Kasumi-1 (cell line): ENCODE data around the gene OR8A1.
"Not testable (repeated sequence)": the region's sequence is repeated elsewhere in the genome, so short reads cannot be mapped to it uniquely, and the experiment has no call there.

Experiments used
- DNase-seq, 2 experiments: peaks; one replicate each; lab custom pipeline; 2025; lab: John Stamatoyannopoulos, UW

The OR8A1 gene

GRCh38 chr11:124595302-124595701 lies 25.5 kb downstream of the OR8A1 start:
- DNase-seq, result no peak

GRCh38 chr11:124597626-124598025 lies 27.8 kb downstream of the OR8A1 start:
- DNase-seq, result no peak

- no peak for DNase-seq
Measured at GRCh38 chr11:124600621-124601320, 31.0 kb downstream of the OR8A1 start.

GRCh38 chr11:124602193-124602592 lies 32.4 kb downstream of the OR8A1 start:
- no peak for DNase-seq

GRCh38 chr11:124602723-124603122 lies 32.9 kb downstream of the OR8A1 start:
- not testable (repeated sequence) for DNase-seq

- peak; percentile 67 to 68 for DNase-seq
Measured at GRCh38 chr11:124605719-124606118, 35.9 kb downstream of the OR8A1 start.

- DNase-seq, result no peak
Measured at GRCh38 chr11:124608147-124608546, 38.4 kb downstream of the OR8A1 start.

GRCh38 chr11:124610295-124610694 lies 40.5 kb downstream of the OR8A1 start:
- DNase-seq, result no peak

GRCh38 chr11:124611064-124611463 lies 41.3 kb downstream of the OR8A1 start, which contains the start of gene PANX3:
Gene PANX3, plus strand, starts transcription at chr11:124611428. Its CDS starts 129 bp downstream, at chr11:124611557.
- DNase-seq, result no peak

GRCh38 chr11:124612045-124612444 lies 42.2 kb downstream of the OR8A1 start:
- no peak for DNase-seq

GRCh38 chr11:124612567-124613246 lies 42.9 kb downstream of the OR8A1 start:
- no peak for DNase-seq

GRCh38 chr11:124618863-124619262 lies 49.1 kb downstream of the OR8A1 start:
- no peak for DNase-seq
